Kidney epithelial cell (primary cell): ENCODE data around the gene TSPAN32. TPM values are rescaled to one million over a fixed set of nuclear protein-coding genes. Genes with fewer than 3 reads are reported as not detected.

Experiments
- DNase-seq: peaks from one replicate; pipeline ENCODE4 v3.0.0-alpha.2; 2010; ENCODE audit warnings: low read depth
- H3K27me3 ChIP-seq: 2 replicates; pipeline ENCODE4 v1.6.0; 2011; ENCODE audit warnings: low read length; ENCODE audit not compliant: control insufficient read depth, insufficient read depth
- H3K36me3 ChIP-seq: 2 replicates; pipeline ENCODE4 v1.5.1; 2011; ENCODE audit warnings: low read length; ENCODE audit not compliant: control insufficient read depth, insufficient read depth
- H3K4me3 ChIP-seq: 2 replicates; pipeline ENCODE4 v1.5.1; 2011; ENCODE audit warnings: low read depth, mild to moderate bottlenecking, control low read depth, low read length
- total RNA-seq: library from RNA; depleted of rRNA; stranded (reverse); fragments of >200 nt; gene quantifications from 2 replicates; pipeline ENCODE4 v1.2.3, GENCODE V29; 2015
- TF ChIP-seq, protein P1 (sequence below): IDR thresholded peaks from 2 replicates; pipeline ENCODE4 v1.5.1; 2011; ENCODE audit warnings: mild to moderate bottlenecking, moderate library complexity, low read length, control low read depth, inconsistent platforms; ENCODE audit not compliant: insufficient read depth, poor library complexity, severe bottlenecking

Gene TSPAN32
- total RNA-seq, 1 donor from 2014 or later: 0.46 TPM

DNA sequence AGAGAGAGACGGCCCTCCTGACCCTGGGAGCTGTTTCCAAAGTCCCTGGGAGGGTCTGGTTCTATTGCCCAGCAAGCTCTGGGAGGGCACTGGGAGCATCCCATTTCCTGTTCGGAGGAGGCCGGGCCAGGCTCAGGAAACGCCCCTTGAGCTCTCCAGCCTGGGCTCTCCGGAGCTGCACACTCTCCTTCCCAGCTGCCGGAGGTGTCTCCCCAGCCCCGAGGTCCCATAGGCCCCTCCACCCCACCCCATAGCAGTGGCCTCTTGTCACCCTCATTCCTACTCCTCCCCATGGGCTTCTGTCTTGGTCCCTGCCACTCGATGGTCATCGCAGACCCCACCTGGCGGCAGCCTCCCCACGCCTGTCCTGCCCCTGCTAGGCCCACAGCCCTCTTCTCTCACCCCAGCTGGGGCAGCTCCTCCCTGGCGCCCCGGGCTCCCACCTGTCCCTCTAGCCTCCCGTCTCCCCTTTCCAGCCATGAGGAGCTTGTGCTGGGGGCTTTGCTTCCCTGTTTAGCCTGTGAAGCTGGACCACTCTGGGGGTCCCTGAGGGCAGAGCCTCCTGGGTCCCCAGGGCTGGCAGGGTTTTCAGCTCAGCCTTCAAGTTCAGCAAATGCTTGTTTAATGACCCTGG is 2.8 kb downstream of the TSPAN32 start:
- Histone ChIP-seq H3K27me3 (peaks cover 3% of the 10 kb centered on the region), H3K4me3 (no peak overlapping the region), H3K36me3 (no peaks in the 10 kb centered on the region)
- no peak for DNase-seq
- TF ChIP-seq, protein P1, sequence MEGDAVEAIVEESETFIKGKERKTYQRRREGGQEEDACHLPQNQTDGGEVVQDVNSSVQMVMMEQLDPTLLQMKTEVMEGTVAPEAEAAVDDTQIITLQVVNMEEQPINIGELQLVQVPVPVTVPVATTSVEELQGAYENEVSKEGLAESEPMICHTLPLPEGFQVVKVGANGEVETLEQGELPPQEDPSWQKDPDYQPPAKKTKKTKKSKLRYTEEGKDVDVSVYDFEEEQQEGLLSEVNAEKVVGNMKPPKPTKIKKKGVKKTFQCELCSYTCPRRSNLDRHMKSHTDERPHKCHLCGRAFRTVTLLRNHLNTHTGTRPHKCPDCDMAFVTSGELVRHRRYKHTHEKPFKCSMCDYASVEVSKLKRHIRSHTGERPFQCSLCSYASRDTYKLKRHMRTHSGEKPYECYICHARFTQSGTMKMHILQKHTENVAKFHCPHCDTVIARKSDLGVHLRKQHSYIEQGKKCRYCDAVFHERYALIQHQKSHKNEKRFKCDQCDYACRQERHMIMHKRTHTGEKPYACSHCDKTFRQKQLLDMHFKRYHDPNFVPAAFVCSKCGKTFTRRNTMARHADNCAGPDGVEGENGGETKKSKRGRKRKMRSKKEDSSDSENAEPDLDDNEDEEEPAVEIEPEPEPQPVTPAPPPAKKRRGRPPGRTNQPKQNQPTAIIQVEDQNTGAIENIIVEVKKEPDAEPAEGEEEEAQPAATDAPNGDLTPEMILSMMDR: no peak

DNA sequence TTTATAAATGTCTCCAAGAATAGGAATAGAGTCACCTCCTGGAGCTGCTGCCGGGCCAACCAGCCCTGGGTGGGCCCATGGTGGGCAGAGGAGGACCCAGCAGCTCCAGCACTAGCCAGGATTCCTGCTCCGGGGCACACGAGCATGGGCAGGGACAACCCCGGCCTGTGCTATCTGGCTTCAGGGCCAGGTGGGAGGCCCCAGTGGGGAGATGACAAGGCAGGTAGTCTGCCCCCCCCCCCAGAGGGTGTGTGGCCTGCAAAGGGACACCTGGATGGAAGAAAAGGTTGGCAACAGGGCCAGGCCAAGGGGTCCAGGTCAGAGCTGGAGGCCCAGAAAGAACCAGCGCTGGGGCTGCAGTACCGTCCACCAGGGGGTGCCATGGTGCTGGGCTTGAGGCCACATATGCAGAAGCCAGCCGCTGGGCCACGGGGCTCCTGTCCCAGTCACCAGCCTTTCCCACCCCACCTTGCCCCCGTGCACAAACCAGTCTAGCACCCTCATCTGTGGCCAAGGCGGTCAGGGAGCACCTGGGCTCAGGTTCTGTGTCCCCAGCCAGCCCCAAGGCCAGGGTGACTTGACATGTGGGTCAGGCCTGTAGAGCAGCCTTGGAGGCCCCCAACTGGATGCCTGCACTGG is 3.4 kb downstream of the TSPAN32 start:
- DNase-seq: no peak
- Histone ChIP-seq H3K36me3 (no peaks in the 10 kb centered on the region), H3K4me3 (no peak overlapping the region), H3K27me3 (peaks cover 3% of the 10 kb centered on the region)
- TF ChIP-seq, protein P1: peak; percentile 70

DNA sequence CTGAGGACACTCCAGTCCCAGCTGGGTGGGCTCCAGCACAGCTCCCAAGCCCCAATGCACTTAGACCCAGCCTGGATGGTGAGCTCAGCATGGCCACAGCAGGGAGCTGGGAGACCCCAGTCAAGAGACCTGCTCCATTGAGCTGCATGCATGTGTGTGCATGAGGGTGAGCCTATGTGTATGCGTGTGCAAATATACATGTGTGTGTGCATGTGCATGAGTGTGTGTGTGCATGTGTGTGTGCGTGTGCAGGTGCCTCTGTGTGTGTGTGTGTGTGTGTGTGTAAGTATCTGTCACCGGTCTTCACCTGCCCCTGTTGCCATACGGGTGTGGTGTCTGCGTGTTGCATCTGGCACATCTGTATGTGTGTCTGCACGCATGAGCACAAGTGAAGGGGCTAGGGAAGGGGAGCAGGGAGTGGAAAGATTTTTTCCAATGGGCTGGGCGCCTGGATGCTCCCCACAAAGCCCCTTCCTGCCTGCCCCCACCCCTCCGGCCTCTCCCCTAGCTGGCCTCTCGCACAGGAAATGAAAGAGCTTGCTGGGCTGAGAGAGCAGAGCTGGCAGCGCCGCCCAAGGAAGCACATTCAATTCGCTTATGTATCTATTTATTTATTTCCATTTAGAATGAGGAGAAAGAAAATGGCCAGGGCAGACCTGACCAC is 4.1 kb downstream of the TSPAN32 start:
- DNase-seq: no peak
- TF ChIP-seq, protein P1: no peak

DNA sequence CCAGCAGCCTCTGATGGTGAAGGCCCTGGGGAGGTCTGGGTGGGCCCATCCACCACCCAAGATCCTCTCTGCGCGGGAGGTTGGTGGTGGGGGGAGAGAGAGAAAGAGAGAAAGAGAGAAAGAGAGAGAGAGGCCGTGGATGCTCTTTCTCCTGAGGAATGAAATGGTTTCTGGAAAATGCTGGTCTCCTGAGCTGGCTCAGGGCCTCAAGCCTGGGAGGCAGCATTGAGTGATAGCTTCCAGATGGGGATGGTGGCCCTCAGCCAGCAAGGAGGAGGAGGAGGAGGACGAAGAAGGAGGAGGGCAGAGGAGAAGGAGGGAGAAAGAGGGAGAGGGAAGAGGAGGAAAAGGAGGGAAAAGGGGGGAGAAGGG is 4.6 kb downstream of the TSPAN32 start:
- Histone ChIP-seq H3K36me3 (no peaks in the 10 kb centered on the region), H3K4me3 (no peak overlapping the region), H3K27me3 (peaks cover 3% of the 10 kb centered on the region)
- TF ChIP-seq, protein P1: no peak
- no peak for DNase-seq

More for the DNA sequence above, 4.1 kb downstream of the TSPAN32 start:
- Histone ChIP-seq H3K27me3 (peaks cover 3% of the 10 kb centered on the region), H3K4me3 (no peak overlapping the region), H3K36me3 (no peaks in the 10 kb centered on the region)

DNA sequence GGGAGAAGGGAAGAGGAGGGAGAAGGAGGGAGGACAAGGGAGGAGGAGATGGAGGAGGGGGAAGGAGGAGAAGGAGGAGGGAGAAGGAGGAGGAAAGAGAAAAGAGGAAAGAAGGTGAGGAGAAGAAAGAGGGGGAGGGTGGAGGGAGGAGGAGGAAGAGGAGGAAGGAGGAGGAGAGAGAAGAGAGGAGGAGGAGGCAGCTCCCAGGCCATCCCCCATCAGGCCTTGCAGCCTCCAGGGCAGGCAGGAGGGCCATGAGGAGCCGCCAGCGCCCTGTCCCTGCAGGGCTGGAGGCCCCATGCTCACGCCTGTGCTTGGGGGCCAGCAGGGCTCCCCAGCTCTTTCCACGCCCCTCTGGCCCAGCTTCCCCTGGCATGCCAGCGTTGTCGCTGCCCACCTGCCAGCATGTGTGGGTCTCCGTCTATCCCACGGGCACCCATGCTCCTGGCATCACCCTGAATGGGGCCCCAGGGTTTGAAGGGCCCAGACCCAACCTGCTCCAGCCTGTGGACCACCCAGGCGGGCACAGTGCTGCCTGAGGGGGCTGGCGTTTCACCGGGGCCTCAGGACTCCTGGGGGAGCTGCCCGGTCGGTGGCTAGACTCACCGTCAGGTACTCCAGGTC is 5.2 kb downstream of the TSPAN32 start:
- Histone ChIP-seq H3K4me3 (no peak overlapping the region), H3K27me3 (peaks cover 3% of the 10 kb centered on the region), H3K36me3 (no peaks in the 10 kb centered on the region)
- DNase-seq: no peak
- TF ChIP-seq, protein P1: no peak
